Left colon (tissue), 2 donors: ENCODE measurements around the gene TMEM169. TPM values are rescaled to one million over a fixed set of nuclear protein-coding genes. Genes with fewer than 3 reads are reported as not detected.

Source experiments
- ATAC-seq: fragments of 200-7000 bp; cut with Tn5 transposase; one replicate; pipeline ENCODE4 v1.9.1; 2020; ENCODE audit warnings: mild to moderate bottlenecking, moderate library complexity
- DNase-seq, 2 donors: peaks; one replicate each; pipeline ENCODE4 v3.0.0-alpha.2; 2020
- intact Hi-C, 2 donors: fragments of 100-400 bp; cut with DNase I in 1 of 2; cut with micrococcal nuclease in 1 of 2; formaldehyde crosslinking; loops; one replicate each; pipeline versions ENCODE4 v1.11.2 to v1.14.0; 2022; cut with DNase I, micrococcal nuclease
- long read RNA-seq: library from polyadenylated mRNA; unstranded; transcript quantifications from one replicate; pipeline ENCODE4 v2.0.0, GENCODE V29; 2021
- total RNA-seq, 2 donors: library from RNA; stranded (reverse); fragmentation: NEBNext Ultra II Directional; extraction: Animal tissue kit (Norgen Biotek cat#: 25700); gene quantifications; one replicate each; pipeline ENCODE4 v1.2.1, GENCODE V29; 2021
- donor health status: DM: no; HTN: no; CAD: no.
- donor health status: DM: yes; HTN: yes; CAD: no.

The TMEM169 gene
- under 1 TPM; 0.22 to 0.37 TPM for total RNA-seq
- long read RNA-seq: 0 reads

GRCh38 chr2:216081487-216082116 lies at the start of gene TMEM169, which contains the start of gene PECR:
Gene TMEM169 (plus strand): TSS chr2:216081919. CDS start chr2:216095964, 14,045 bp downstream.
Gene PECR (minus strand): TSS chr2:216081809. CDS start chr2:216081741, 68 bp downstream.
- intact Hi-C loops: no loop called here
- DNase-seq (peak; percentile 87 to 89), ATAC-seq (peak; percentile 98)

GRCh38 chr2:216031960-216032689 lies 49.6 kb upstream of the TMEM169 start:
- DNase-seq: no peak
- intact Hi-C loops: no loop called here
- no peak for ATAC-seq

- DNase-seq: no peak
- intact Hi-C loops: no loop called here
- no peak for ATAC-seq
These were observed 48.3 kb upstream of the TMEM169 start for GRCh38 chr2:216033403-216033802.

DNA sequence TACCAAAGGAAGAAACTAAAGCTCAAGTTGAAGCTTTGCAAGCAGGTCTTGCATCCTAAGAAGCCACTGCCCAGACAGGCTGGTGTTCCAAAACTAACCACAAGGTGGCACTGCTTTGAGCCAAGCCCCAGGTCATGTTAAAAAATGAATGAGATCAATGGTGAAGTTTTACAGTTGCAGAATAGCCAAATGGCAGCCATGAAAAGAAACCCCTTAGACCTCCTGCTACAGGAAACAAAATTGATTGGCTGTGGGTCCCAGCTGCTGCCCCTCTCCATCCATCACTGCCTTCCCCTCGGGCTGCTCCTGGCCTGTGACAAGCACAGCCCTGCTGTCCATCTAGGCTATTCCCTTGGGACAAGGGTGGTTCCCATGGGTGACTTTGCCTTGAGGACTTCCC lies 47.7 kb upstream of the TMEM169 start:
- ATAC-seq (peak; percentile 71), DNase-seq (peak; percentile 38 to 75)
- intact Hi-C loops: no loop called here

- intact Hi-C loops: no loop called here
- no peak for DNase-seq
- no peak for ATAC-seq
These were observed 41.8 kb upstream of the TMEM169 start for GRCh38 chr2:216039918-216040317.

GRCh38 chr2:216041438-216041837 lies 40.3 kb upstream of the TMEM169 start:
- no peak for ATAC-seq
- no peak for DNase-seq
- intact Hi-C loops: no loop called here

GRCh38 chr2:216043949-216044348 lies 37.8 kb upstream of the TMEM169 start:
- intact Hi-C loops: no loop called here
- DNase-seq (no peak), ATAC-seq (no peak)

- no peak for ATAC-seq
- intact Hi-C loops: no loop called here
- DNase-seq: no peak
These were observed 36.7 kb upstream of the TMEM169 start for GRCh38 chr2:216044883-216045486.

DNA sequence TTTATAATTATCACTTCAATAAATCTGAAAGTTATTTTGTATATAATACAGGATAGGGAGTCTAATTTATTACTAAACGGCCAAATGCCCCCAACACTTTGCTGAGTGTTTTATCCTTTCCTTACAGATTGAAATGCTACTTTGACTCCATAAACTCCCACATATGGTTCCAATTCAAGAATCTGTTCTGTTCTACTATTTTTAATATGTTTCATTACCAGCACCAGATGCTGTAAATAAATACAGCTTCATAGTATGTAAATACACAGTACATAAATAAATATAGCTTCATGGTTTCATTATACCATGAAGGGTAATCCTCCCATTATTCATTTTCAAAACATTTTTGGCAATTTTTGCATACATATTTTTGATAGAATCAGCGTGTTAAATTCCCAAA lies 34.3 kb upstream of the TMEM169 start:
- intact Hi-C loops: no loop called here
- ATAC-seq: no peak
- no peak for DNase-seq

DNA sequence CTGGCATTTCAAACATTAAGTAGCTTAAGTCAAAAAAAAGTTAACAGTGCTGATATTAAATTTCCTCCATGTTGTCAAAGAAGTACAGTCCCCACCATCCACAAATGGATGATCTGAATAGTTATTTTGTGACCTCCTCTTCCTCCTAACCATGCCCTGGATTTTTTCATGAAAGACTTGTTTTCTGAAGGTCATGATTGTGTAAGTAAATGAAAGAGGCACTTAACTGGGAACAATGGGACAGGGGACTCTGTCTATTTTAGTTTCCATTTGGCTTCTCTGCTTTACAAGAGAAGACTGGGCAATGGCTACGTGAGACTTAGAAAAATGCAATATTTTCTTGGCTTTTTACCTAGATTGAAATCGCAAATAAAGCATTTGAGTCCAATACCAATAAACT lies 32.3 kb upstream of the TMEM169 start:
- ATAC-seq (no peak), DNase-seq (no peak)
- intact Hi-C loops: no loop called here

- intact Hi-C loops: no loop called here
- DNase-seq: no peak
- ATAC-seq: no peak
These were observed 30.4 kb upstream of the TMEM169 start for GRCh38 chr2:216051350-216051749.

GRCh38 chr2:216052420-216052819 lies 29.3 kb upstream of the TMEM169 start:
- ATAC-seq: no peak
- DNase-seq: no peak
- intact Hi-C loops: no loop called here

DNA sequence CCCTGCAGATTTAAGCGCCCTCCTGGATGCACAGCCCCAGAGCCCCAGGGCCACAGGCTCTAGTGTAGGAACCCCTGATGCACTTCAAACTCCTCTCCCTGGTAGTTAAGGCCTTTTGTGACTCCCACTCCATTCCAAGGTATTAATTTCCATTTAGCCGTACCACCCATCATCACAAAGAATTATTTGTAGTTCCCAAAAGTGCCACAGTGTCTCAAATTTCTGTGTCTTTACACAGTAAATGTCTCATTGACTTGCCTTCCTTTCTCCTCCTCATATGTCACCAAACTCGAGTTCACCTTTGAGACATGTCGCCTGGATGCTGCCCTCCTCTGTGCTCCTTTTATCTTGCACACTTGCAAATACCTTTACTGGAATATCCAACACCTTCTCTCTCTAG lies 26.0 kb upstream of the TMEM169 start:
- DNase-seq: no peak
- intact Hi-C loops: no loop called here
- ATAC-seq: no peak

DNA sequence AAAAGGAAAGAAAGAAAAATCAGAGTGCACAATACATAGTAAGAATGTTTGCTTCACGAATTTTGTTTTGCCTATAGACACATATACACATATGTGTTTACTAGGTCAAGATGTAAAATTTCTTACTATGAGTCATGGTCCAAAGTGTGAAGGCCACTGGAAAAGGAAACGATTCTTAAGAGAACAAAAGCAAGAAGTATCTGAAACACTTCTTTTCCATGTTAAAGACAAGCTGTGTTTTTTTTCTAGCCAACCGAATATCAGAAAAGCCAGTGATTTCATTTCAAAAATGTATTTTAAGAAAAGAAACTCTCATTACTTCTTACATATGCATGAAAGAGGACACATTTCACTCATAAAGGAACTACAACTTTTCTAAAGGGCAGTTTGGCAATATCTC lies 25.0 kb upstream of the TMEM169 start:
- DNase-seq (no peak), ATAC-seq (peak; percentile 77)
- intact Hi-C loops: no loop called here

DNA sequence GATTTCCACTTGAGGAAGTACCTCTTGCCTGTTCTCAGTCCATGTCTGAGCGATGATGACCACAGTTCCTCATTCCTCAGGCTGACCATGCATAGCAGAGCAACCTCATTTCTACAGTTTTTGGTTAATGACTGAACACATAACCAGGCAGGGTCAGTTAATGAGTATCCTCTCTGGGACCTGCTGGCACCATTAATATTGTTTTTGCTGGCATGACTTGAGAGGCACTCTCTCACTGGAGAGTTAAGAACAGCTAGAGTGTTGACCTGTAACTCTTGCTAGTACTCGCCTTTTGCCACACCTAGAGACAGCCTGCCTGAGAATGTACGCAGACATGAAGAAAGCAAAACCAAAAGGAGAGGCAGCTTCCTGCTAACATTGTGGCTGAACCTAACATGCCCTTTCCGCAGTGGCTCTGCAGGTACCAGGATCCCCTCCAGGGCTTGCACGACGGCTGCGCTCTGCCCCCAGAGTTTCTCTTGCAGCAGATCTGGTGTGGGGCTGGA lies 24.0 kb upstream of the TMEM169 start:
- DNase-seq (peak; percentile 53 to 67), ATAC-seq (peak; percentile 94)
- intact Hi-C loops: no loop called here

DNA sequence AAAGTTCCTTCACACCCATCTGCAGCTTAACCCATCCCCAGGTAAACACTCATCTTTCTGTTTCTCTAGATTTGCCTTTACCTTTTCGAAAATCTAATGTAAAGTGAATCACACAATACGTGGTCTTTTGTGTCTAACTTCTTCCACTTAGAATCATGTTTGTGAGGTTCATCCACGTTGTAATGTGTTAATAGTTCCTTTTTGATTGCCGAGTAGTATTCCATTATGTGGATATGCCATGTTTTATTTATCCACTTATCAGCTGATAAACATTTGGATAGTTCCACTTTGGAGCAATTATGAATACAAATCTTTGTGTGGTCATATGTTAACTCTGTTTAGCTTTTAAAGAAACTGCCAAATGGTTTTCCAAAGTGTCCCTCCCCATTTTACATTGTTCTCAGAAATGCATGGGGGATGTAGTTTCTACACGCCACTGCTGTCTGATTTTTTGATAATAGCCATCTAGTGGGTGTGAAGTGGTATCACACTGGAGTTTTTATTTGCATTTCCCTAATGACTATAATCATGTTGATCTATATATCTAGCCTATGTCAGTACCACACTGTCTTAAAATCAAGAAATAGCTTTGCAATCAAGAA lies 22.4 kb upstream of the TMEM169 start:
- ATAC-seq (no peak), DNase-seq (no peak)
- intact Hi-C loops: no loop called here

GRCh38 chr2:216064014-216064630 lies 17.6 kb upstream of the TMEM169 start:
- intact Hi-C loops: no loop called here
- no peak for DNase-seq

GRCh38 chr2:216064665-216065064 lies 17.1 kb upstream of the TMEM169 start:
- no peak for DNase-seq
- no peak for ATAC-seq
- intact Hi-C loops: no loop called here

More at GRCh38 chr2:216064014-216064630, 17.6 kb upstream of the TMEM169 start:
- no peak for ATAC-seq

- ATAC-seq (no peak), DNase-seq (no peak)
- intact Hi-C loops: no loop called here
These were observed 15.5 kb upstream of the TMEM169 start for GRCh38 chr2:216066230-216066629.
